Vagina (tissue), 2 donors: ENCODE results near the gene GATA6.

Experiments used
- CTCF ChIP-seq, 3 experiments: fragments of 450-650 bp in 2 of 3; fragments of 200-600 bp in 1 of 3; sonication (generic) in 1 of 3; IDR thresholded peaks; one replicate each; pipeline ENCODE4 v1.5.1; 2017 to 2019; ENCODE audit warnings: antibody characterized with exemption in 3 of 3, mild to moderate bottlenecking in 2 of 3, moderate library complexity in 2 of 3
- POLR2A ChIP-seq, 2 donors: fragments of 450-650 bp; IDR thresholded peaks; one replicate each; pipeline ENCODE4 v1.6.1; 2017; ENCODE audit warnings: antibody characterized with exemption in 2 of 2, mild to moderate bottlenecking in 2 of 2, moderate library complexity in 2 of 2

GRCh38 chr18:22223965-22224322 lies 54.6 kb downstream of the GATA6 start:
- TF ChIP-seq POLR2A (IDR thresholded peaks at IDR 0.05) (no peak), CTCF (IDR thresholded peaks at IDR 0.05) (no peak)
